Epidermal melanocyte (primary cell): ENCODE measurements around the gene SLC10A7.

Experiments
- DNase-seq: peaks from one replicate; pipeline ENCODE4 v3.0.0; 2011; ENCODE audit warnings: low spot score; ENCODE audit not compliant: insufficient read length

SLC10A7 gene

DNA sequence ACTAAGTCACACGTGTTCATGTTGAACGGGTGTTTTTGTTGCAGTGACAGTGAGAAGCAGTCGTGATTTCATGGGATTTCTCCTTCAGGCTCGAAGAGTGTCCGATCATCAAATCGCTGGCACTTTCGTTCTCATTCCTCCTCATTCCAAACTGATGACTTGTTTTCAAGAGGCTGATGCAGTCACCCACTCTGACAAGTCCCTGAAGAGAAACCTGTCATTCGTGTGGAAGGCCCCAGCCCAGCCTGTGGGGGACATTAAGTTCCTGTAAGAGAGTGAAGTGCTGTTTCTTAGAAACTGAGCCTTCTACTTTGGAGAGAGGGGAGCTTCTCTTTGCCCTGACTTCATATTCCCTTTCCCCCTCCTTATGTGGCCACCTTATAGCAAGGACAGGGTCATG is 299.4 kb downstream of the SLC10A7 start:
- DNase-seq, result no peak

DNA sequence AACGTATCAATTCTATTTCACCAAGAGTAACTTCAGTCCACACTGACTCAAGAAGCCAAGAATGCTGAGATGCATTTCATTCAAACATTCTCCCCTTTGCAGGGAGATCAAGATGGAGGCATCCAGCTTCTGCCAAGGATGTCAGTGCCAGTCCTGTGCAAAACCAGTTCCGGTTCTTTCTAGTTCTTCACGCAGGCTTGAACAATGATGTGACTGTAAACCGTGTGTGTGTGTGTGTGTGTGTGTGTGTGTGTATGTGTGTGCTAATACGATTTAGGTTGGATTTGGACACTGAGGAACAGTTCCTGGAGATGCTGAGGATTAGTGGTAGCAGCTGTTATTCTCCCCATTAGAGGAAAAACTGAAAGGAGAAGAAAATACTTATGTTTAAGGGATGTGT is 307.5 kb downstream of the SLC10A7 start, which contains the start of gene REELD1:
TSS of gene REELD1 (plus strand) at position 301 of the 400 bp plus-strand sequence. CDS start 2,415 bp downstream, outside the sequence.
- no peak for DNase-seq

DNA sequence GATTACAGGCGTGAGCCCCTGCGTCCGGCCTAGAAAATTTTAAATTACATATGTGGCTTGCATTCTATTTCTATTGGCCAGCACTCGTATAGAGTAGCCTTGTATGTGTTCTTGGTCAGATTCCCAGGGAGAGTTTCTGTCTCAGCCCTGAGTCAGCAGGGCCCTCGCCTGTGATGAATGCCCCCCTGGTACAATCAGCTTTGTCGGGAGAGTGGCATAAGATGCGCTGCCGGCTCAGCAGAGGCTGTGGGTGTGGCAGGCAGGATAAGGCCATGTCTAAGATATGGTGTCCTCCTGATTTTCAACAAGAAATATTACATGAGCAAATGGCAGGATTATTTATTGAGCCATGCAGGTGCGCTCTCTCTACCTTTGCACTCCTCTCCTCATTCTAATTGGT is 309.0 kb downstream of the SLC10A7 start:
- no peak for DNase-seq

GRCh38 chr4:146211440-146211839 is 310.3 kb downstream of the SLC10A7 start:
- no peak for DNase-seq

DNA sequence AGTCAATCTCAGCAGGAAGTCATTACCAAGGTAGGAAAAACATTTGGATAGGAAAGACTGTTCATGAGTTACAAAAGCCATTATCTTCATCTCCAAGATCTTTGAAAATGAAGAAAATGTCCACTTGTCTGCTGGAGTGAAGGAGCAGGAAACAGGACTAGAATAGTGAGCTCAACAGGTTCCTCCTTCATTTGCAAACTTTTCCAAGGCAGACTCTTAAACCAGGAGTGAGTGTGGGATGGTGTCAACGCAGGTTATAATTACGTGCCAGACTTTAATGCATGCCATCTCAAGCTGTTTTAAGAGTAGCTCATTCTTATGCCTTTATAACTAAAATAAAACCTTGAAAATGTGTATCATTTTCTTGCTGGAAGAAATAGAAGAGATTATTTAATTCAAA is 310.9 kb downstream of the SLC10A7 start:
- no peak for DNase-seq

DNA sequence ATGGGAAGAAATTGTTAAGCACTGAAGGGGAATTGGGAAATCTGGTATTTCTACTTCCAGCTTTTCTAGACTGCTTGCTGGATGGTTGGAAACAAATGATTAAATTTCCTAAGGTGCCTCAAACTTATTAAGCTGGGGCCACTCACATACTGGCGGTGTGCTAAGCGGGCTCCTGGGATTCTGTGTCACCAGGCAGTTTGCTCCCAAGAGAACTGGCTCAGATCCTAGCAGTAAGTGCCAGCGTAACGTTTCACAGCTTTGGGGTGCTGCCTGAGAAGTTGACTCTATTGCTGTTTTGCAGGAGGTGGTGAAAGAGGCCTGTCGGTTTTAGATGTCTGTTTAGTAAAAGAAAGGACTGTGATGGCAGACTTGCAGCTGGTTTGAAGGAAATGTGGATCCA is 314.3 kb downstream of the SLC10A7 start:
- DNase-seq, result no peak
